NCI-H2107 (cell line): Measurements from ENCODE around the gene AKT1S1.
A peak's percentile ranks its signal among the peaks of the same experiment; 100 is the strongest.
"Not testable (repeated sequence)": the region's sequence is repeated elsewhere in the genome, so short reads cannot be mapped to it uniquely, and the experiment has no call there.

ENCODE experiments used
- DNase-seq: peaks from one replicate; lab custom pipeline; 2025; lab: John Stamatoyannopoulos, UW

Gene AKT1S1

DNA sequence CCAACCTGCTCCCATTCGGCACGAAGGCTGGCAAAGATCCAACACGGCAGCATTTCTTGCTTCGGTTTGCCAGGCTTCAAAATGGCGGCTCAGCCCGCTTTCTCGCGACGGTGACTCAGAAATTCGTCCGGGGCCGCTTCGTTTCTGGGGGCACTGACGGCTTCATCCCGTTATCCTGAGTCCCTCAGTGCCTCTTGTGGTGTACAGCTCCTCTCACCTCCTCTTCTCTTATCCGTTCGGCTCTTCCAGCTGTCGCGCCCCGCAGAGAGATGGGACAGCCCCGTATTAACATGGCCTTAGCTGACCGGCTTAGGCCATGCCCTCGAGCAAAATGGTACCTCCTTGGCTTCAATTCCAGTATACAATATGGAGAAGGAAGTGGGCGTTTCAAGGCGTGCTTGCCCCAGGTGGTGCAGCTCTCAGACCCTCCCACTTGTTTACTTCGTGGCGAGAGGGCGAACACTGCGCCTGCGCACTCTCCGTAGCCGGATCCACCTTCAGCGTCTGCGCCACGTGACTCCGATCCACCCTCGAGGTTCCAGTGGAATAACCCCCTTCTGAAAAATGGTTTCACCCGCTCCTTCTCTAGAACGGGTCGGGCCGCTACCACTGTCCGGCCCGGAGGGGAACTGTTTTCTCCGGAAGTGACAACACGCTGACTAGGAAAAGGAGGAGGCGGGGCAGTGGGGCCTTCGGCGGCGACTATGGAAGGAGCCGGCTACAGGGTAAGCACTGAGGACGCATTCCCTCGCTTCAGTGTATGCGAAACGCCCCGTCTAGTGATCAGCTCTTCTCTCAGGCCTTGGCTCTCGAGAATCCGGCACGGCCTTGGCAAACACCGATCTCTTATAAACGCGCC lies at the start of gene AKT1S1, which contains the start of gene TBC1D17:
AKT1S1 (minus strand) TSS at position 336 of the 859 bp plus-strand sequence. CDS start 4,060 bp downstream, outside the sequence.
TBC1D17 (plus strand) TSS at position 683 of the 859 bp plus-strand sequence; CDS start at position 705, 22 bp downstream.
- DNase-seq = peak; percentile 98

DNA sequence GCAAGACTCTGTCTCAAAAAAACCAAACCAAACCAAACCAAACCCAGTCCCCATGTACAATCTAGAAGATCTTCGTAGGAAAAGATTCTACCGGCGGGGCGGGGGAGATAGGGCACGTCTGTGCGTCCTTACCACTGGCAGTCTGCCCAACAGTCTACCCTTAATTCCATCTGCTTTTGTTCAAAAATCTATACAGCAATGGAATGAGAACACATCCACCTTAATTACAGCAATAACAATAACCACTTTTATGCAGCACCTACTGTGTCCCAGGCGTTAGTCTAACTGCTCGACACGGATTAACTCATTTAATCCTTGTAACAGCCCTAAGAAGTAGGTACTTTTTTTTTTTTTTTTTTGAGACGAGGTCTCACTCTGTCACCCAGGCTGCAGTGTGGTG lies 49.4 kb upstream of the AKT1S1 start:
- DNase-seq = no peak

DNA sequence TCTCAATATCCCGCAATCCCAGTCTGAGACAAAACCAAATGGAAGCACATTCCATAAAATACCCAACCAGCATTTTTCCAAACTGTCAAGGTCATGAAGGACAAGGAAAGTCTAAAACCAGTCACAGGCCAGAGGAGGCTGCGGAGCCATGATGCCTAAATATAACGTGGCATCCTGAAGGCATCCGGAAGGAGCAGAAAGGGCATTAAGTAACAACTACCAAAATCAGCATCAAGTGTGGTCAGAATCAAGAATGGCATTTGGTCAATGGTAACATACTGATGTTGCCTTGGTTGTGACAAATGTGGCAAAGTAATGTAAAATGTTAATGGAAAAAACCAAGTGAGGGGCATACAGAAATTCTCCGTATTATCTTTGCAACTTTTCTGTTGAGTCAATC lies 48.3 kb upstream of the AKT1S1 start:
- no peak for DNase-seq

DNA sequence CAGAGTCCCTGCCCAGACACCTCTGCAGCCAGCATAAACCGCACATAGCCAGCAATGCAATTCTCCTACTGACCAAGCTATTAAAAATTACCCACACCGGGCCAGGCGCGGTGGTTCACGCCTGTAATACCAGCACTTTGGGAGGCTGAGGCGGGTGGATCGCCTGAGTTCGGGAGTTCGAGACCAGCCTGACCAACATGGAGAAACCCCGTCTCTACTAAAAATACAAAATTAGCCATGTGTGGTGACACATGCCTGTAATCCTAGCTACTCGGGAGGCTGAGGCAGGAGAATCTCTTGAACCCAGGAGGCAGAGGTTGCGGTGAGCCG lies 47.7 kb upstream of the AKT1S1 start:
- not testable (repeated sequence) for DNase-seq

DNA sequence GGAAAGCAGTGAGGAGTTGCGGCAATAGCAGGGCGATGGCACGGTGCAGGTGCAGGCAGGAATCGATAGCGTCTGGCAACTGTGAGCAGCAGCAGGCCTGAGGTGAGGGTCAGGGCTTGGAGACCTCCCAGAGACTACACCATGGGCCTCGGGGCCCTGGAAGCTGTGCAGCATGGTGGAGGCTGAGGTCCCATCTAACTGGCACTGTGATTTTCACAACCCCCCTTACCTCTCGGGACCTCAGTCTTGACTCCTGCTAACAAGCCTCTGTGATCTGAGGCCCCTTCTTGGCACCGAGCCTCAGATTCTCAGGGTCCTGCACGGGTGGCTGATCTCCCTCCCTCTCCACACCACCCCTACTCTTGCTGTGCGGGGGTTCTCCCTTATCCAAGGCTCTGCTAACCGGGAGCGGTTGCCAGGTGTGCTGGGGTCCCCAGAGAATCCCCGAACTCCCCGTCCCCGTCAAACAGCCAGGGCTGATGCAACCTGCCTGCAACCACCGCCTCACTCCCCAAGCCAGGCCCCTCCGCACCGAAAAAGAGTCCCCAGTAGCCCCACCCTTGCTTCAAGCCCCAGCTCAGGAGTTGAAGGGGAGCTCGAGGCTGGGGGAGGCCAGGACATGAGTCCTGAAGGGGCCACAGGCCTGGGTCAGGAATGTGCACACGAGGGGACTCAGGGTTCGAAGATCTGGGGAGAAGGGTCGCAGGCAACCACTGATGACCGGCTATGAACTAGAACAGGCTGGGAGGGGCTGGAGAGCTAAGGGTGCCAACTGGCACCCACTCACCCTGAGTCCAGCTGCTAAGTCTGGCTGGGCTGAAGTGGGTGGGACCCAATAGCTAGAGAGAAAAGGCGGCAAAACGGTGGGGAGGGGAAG lies 47.1 kb upstream of the AKT1S1 start:
- DNase-seq = peak; percentile 80

DNA sequence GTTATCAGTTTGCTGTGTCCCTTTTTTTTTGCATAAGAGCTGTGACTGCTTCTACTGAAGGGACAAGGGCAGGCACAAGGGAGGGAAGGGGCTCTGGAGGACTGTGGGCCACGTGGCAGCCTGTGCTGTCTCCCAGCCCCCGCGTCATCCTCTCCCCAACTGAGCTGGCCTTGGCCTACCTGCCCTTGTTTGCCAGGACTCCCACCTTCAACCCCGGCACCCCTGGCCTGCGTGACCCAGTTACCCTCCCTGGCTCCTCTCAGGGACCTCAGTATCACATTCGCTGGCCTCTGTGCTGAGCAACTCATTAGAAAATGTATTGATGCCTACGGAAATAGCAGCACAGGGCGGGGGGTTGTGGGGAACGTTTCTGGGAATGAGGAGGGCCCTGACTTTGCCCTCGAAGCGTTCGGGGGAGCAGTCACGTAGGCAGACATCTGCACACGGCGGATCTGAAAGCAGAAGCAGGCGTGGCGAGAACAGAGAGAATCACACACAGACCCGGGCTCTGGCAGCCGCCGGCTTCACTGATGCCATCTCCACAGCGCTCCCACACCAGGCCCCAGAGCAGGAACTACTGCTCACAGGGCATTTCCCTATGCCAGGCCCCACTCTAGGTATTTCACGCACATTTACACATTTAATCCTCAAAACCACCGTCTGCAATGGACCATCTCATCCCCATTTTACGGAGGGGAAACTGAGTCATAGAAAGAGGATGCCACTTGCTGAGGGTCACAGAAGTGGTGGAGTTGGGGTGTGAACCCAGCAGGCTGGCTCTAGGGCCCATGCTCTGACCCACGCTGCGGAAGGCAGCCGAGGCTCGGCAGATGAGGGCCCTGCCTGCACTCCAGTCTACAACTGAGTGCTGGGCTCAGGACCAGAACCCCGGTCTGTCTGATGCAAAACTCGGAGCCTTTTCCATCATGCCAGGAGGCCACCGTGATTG lies 46.2 kb upstream of the AKT1S1 start:
- no peak for DNase-seq

DNA sequence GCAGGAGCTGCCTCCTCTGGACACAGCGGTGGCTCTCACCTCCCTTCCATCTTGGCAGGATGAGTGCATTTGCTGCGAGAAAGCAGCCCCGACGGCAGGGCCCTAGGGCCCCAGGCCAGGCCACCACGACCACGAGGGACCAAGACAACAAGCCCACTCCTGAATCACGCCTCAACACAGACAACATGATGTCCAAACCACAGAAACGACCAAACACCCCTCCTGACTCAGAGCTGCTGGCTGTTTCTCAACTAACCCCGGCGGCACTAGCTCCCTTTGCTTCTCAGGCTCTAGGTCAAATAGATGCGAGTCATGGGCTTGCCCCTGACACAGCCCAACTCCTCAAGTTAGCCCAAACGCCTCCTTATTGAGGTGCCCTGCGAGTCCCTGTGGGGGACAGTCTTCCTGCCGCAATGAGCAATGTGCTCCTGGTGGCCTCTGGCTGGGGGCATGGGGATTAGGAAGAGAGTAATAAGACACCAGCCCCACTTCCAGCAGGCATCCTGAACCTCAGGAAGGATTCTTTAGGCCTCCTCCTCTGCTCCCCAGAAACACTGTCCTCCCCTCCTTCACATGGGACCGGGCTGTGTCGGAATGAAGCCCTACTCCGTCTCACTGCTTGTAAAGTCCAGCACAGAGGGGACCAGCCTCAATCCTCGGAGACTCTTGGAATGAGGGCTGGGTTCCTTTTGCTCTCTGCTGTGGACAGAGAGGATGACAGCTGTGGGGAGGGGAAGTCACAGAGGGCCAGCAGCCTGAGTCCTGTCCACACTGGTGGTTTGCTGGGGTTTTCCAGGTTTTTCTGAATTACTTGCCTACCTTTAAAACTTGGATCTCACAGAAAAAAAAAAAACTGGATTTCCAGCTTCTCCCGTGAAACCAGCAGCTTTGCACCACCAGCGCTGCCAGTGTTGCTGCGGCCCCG lies 45.0 kb upstream of the AKT1S1 start:
- no peak for DNase-seq

DNA sequence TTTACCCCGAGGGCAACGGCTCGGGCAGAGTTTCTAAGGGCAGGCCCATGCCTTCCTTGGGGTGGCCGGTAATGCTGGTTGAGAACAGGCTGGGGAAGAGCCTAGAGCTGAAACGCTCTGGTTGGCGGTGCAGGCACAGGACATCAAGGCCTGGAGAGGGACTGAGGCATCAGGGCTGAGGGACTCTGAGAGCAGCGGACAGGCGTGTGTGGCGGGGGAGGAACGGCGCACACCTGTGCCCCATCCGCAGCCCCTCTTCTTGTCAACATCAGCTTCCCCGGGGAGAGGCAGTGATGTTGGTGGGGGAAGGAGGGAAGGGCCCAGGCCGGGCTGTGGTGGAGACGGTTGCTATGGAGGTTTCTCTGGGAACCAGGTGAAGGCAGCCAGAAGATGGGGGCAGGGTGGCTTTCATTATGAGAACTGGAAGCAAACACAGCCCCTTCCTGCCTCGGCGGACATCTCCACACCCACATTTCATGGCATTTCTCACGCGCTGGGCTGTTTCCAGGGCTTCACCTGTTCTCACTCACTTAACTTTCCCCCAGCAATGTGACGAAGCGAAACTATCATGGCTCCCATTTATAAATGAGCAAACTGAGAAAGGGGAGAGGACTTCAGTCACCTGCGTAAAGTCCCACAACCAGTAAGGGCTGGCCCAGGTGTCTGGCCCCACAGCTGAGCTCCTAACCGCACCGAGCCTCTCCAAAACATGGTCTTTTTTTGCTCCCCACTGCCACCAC lies 43.6 kb upstream of the AKT1S1 start:
- DNase-seq = peak; percentile 36

DNA sequence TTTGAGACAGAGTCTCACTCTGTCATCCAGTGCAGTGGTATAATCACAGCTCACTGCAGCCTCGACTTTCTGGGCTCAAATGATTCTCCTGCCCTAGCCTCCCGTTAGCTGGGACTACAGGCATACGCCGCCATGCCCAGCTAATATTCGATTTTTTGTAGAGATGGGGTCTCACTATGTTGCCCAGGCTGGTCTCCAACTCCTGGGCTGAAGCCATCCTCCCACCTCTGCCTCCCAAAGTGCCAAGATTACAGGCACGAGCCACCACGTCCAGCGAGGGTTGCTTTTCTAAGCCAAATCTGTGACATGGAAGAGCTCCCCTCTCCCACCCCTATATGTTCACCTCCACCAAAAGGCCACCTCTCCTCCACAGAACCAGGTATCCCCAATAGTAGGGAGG lies 40.9 kb upstream of the AKT1S1 start:
- no peak for DNase-seq

DNA sequence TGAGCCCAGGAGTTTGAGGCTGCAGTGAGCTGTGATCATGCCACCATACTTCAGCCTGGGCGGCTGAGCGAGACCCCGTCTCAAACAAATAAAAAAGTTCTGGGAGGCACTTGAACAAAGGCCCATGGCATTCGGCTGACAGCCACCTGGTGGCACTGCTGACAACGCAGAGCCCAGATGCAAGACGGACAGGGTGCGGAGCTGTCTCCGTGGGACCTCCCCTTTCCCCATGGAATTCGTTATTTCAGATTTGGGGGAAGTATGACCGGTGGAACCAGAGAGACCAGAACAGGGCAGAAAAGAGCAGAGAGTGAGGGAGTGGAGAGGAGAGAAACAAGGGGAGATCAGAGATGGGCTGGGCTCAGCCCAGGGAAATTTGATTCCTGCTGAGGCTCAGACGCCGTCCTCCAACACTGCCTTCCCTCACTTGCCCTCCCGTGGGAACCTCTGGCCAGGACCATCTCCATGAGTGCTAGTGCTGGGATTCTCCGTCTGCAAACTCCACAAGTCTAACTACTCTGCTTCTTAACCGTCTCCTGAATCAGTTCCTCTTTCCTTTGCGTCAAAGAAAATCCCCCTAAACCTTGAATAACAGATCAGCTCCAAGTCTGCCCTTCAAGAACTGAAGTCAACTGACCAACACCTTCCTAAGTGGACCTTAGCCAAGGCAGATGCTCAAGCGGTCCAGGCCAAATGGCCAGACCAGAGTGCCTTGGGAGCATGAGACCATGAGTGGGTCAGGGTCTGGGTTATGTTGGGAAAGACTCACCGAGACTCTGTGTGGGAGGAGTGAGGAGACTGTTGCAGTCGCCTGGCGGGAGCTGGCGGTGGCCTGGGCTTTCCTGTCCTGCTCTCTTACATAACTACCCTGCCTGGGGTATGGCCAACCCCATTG lies 39.9 kb upstream of the AKT1S1 start:
- no peak for DNase-seq

DNA sequence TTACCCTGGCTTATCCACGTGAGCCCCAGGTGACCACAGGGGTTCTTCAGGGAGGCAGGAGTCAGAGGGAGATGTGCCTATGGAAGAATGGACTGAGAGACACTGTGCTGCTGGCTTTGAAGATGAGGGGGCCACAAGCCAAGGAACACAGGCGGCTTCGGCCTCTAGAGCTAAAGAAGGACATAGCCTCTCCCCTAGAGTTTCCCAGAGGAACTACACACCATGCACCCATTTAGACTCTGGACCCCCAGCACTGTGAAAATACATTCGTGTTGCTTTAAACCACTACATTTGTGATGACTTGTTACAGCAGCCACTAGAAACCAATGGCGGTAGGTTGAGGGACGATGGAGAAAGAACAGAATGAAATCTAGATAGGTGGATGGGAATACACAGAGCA lies 38.1 kb upstream of the AKT1S1 start:
- DNase-seq = no peak

DNA sequence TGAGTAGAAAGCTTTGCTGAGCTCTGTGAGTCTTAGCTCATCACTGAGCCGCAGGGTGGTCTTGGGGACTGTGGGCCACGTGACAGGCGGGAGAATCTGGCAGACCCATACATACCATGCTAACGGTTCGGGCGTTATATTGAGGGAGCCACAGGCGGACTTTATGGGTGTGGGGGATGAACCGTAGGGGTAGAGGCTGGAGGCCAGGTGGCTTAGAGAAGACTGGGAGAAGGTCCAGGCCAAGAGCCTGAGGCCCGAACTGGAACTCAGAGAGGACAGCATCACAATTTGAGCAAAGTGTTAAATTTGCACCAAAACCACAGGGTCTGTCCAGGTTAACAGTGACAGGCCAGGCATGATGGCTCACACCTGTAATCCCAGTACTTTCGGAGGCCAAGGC lies 36.6 kb upstream of the AKT1S1 start:
- no peak for DNase-seq

DNA sequence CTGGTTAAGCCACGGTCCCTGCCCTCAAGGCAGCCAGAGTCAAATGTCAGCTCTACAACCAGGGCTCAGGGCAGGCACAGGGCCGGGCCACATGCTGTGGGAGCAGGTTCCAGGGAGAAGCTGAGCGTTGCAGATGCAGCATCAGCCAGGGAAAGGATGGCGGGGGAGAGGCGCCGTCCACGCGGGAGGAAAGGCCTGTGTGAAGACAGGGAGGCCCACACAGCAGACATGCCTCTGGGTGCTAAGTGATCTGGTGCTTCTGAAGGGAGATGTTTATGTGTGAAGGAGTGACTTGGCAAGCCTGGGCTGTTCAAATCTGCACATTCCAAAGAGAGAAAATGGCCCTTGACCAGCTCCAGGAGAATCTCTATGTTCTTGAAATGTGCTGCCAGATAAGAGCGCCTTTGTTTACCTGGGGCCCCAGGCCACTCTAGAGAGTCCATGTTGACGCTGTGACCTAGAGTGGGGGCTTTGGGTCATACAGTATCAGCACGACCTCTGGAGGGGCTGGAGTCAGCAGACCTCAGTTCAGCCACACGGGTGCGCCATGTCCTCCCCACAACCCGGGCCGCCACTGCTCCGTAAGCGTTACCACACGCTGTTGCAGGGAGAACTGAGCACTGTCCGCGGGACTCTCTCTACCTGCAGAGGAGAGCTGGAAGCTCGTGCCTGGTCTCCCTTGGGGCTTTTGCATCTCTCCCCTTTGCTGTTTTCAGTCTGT lies 36.0 kb upstream of the AKT1S1 start:
- no peak for DNase-seq

DNA sequence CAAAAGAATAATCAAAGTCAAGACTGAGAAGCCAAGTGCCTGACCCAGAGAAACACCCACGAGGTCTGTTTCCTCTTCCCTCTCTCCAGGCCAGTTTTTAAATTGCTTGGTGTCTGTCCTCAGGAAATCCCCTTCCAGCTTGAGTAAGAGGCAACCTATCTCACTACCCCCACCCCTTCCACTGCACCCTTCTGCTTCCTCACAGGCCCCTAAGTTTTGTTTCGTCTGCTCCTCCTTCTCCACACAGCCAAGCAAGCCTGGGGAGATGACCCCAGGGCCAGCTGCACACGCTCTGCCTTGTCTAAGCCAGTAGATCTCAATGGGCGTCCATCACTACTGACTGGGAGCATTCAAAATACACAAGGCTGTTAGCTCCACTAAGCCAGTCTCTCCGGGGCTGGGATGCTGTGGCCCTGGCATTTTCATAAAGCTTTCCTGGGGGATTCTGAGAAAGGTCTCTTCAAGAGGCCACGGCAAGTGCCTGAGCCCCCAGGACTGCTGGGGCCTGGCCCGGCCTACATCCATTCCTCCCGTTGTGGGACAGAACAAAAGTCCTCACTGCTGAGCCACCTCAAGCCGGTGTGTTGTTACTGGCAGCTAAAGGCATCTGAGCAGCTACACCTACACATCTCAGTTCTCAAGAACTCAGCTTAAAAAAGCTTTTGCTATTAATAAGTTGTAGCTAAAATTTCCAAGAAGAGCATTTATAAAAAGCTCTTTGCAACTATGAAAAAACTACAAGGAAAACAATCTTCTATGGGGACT lies 34.4 kb upstream of the AKT1S1 start:
- DNase-seq = no peak

DNA sequence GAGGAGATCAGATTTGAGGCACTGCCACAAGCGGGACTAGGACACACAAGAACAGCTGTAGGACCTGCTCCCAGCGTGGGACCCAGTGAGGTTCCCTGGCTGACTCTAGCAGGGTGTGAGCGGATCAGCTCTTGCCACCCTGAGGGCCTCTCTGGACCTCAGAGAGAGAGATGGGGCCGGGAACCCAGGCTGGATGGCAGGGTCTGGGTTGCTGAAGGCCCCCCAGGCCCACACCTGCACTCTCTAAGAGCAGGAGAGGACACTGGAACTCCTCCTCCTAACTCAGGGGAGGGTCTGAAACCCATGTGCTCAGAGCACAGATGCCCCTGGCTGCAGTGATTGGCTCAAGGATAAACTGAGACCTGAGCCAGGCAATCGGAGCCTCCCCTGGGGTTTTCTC lies 33.0 kb upstream of the AKT1S1 start:
- DNase-seq = no peak

DNA sequence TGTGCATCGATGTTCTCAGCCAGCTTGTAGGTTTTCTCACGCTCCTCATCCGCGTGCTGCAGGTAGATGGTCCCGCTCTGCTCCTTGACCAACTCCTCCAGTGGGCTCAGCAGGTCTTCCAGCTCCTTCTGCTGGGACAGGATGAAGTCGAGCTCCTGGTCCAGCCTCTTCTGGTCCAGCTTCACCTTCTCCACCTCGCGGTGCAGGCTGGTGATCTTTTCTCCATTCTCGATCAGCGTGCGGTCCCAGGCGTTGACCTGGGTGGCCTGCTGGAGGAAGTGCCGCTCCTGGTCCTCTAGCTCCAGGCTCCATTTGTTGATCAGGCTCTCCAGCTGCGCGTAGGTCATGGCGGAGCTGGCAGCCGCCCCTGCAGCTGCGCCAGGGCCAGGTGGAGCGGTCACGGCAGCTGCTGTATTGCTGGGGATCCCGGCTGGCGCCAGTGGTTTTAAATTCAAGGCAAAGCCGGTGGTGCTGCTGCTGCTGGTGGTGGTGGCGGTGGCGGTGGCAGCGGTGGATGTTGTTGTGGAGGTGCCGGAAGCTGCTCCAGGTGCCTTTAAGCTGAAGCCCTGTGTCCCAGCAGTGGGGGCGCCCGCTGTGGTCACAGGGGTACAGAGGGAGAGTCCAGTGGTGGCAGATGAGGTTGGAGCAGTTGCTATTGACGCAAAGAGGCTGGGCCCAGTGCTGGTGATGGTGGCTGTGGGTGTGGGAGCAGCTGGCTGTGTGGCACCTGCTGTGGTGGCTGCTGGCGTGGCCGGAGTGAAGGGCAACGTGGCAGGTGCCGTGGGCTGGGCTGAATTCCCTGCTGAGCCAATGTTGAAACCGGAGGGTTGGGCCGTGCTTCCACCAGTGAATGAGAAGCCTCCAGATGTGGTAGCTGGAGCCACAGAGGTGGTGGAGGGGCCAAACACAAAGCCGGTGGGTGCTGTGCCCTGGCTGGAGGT lies 31.6 kb upstream of the AKT1S1 start:
- DNase-seq = no peak
